ENCODE data around the gene AURKAIP1.

DNA sequence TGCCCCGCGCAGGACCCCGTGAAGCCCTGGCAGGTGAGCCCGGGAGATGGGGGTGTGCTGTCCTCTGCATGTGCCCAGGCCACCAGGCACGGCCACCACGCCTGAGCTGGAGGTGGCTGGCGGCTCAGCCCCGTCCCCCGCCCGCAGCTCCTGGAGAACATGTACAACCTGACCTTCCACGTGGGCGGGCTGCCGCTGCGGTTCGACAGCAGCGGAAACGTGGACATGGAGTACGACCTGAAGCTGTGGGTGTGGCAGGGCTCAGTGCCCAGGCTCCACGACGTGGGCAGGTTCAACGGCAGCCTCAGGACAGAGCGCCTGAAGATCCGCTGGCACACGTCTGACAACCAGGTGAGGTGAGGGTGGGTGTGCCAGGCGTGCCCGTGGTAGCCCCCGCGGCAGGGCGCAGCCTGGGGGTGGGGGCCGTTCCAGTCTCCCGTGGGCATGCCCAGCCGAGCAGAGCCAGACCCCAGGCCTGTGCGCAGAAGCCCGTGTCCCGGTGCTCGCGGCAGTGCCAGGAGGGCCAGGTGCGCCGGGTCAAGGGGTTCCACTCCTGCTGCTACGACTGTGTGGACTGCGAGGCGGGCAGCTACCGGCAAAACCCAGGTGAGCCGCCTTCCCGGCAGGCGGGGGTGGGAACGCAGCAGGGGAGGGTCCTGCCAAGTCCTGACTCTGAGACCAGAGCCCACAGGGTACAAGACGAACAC is 42.1 kb downstream of the AURKAIP1 start:
- TF ChIP-seq, protein P1, sequence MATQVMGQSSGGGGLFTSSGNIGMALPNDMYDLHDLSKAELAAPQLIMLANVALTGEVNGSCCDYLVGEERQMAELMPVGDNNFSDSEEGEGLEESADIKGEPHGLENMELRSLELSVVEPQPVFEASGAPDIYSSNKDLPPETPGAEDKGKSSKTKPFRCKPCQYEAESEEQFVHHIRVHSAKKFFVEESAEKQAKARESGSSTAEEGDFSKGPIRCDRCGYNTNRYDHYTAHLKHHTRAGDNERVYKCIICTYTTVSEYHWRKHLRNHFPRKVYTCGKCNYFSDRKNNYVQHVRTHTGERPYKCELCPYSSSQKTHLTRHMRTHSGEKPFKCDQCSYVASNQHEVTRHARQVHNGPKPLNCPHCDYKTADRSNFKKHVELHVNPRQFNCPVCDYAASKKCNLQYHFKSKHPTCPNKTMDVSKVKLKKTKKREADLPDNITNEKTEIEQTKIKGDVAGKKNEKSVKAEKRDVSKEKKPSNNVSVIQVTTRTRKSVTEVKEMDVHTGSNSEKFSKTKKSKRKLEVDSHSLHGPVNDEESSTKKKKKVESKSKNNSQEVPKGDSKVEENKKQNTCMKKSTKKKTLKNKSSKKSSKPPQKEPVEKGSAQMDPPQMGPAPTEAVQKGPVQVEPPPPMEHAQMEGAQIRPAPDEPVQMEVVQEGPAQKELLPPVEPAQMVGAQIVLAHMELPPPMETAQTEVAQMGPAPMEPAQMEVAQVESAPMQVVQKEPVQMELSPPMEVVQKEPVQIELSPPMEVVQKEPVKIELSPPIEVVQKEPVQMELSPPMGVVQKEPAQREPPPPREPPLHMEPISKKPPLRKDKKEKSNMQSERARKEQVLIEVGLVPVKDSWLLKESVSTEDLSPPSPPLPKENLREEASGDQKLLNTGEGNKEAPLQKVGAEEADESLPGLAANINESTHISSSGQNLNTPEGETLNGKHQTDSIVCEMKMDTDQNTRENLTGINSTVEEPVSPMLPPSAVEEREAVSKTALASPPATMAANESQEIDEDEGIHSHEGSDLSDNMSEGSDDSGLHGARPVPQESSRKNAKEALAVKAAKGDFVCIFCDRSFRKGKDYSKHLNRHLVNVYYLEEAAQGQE (IDR thresholded peaks at IDR 0.05; ENCODE audit: insufficient read depth in 1 of 2, low read depth in 2 of 2, low read length in 2 of 2) = no peak
- TF ChIP-seq SIN3A (IDR thresholded peaks at IDR 0.05; ENCODE audit: borderline replicate concordance, insufficient read depth, low read length) = no peak

Measured in PFSK-1 (cell line).